Activated CD8-positive, alpha-beta memory T cell treated with anti-CD3 and anti-CD28 coated beads, Interleukin-2, amount 50 U/mL, for 4 hours (primary cell): Measurements from ENCODE around the gene RAB7B.

Experiments used
- DNase-seq: peaks from one replicate; pipeline ENCODE4 v3.0.0-alpha.2; 2020

RAB7B gene

DNA sequence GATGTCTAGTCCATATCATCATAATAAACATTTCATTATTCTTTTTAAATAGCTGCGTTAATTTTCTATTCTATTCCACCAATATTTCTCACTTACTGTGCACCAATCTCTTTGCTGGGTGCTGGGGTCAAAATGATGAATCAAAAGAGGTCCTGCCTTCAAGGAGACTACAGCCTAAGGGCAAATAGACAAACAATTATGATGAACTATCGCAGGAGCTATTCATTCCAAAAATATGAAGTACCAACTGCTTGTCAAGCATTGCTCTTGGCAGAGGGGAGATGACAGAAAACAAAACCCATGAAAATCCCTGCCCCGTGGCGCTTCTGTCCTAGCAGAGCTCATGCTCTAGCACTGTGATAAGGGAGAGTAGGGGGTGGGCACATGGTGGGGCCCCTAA is 31.1 kb downstream of the RAB7B start:
- no peak for DNase-seq

DNA sequence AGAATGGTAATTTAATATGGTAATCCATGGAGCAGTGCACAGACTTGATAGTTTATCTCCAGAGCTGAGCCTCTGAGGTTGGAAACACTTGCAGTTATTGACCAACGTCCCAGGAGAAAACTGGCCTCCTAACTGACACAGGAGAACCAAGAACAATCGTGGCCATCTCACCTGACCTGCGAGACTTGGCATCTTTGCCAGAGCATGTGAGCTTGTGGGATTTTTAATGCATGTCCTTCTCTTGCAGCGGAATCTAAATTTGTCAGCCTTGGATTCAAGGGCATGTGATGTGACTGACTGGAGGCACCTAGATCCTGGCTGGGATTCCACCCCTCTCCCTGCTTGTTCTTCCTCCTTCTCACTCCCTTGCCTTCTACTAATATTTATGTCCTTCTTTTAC is 32.1 kb downstream of the RAB7B start:
- DNase-seq, result no peak

DNA sequence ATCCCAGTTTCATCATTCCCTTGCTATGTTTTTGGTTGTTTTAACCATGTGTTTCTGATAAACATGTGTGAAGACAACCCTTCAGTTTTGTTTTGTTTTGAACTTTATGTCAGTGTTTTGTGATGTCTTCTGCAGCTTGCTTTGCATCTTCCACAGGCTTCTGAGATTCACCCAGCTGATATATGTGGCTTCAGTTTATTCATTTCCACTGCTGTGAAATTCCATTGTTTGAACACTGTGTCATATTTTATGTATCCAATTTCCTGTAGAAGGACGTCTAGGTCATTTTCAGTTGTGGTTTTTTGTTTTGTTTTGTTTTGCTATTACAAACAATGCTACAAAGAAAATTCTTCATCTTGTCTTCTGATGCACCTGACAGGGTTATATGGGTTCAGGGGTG is 32.7 kb downstream of the RAB7B start:
- no peak for DNase-seq

DNA sequence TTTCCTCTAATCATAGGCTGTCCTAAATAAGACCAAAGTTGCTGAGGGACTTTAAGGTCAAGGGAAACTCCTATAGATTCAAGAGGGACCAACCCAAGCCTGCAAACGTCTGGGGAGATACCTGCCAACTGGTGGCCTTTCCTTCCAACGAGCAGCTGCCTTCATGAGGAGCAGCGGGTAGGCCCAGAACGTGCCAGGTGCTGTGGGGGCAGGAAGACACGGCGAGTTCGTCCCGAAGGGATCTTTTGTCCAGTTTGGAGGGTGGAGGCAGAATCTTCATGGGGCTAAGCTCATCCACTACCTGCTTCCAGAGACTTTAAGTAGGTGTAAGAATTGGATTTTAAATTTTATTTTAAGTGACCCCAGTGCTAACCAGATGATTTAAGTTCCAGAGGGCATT is 34.0 kb downstream of the RAB7B start:
- no peak for DNase-seq

DNA sequence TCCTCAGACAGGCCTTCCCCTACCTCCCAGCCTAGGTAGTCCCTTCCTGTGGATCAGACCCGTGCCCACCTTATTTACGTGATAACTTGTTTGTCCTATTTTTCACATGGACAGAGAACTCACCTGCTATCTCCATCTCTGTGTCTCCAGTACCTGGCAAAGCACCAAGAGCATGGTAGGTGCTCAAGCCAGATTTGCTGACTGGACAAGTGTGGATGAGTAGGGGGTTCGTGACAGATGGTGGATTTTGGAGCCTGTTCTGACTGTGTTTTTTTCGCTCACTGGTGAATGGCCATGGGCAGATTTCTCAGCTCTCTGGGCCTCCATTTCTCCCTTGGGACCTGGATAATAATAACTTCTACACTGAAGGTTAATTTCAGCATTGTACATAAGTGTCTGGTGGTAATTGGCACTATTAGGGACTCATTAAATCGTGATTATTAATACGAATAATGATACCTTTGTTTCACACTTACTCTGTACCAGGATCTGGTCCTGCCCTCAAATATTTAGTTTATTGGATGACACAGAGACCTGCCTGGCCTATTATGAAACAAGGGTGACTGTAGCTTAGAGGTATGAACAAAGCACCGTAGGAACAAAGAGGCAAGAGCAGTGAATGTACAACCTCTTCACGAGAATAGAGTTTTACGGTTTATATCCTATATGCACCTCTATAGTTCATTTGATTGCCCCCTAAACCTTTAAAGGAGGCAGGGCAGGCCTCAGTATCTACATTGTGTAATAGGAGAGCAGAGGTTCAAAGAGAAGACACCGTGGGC is 35.5 kb downstream of the RAB7B start:
- no peak for DNase-seq

DNA sequence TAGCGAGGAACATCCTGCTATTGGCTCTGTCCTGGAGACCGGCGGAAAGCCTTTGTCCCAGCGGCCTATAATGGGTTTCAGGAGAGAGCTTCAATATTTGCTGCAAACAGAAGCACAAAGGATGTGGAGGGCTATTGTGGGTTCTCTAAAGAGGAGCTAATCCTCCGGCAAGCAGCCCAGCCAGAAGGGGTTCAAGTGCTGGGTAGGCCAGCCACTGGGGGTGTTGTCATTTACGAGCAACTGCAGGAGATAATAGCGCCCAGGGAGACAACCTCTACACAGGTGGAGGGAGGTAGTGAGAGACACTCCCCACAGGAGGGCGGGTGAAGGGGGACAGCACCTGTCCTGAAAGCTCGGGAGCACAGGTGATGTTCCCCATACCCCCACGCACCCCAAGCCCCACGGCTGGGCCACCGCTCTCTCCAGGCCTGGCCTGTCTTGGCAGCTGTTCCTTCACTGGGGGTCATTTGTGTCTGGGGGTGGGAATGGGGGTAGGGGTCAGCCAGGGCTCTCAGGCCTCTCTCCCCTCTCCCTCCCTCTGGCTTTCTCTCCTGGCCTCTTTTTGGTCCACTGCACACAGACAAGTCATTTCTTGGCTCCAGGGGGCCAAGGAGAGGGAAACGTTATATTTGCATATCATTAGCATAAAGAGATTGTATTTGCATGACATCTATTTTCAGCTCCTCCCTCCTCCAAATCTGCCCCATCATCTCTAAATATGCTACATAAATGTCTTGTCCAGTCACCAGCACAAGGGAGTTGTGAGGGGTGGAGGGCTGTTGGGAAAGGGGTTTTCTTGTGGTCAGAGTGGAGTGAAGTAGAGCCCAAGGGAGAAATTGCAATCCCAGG is 37.9 kb downstream of the RAB7B start:
- DNase-seq, result no peak

DNA sequence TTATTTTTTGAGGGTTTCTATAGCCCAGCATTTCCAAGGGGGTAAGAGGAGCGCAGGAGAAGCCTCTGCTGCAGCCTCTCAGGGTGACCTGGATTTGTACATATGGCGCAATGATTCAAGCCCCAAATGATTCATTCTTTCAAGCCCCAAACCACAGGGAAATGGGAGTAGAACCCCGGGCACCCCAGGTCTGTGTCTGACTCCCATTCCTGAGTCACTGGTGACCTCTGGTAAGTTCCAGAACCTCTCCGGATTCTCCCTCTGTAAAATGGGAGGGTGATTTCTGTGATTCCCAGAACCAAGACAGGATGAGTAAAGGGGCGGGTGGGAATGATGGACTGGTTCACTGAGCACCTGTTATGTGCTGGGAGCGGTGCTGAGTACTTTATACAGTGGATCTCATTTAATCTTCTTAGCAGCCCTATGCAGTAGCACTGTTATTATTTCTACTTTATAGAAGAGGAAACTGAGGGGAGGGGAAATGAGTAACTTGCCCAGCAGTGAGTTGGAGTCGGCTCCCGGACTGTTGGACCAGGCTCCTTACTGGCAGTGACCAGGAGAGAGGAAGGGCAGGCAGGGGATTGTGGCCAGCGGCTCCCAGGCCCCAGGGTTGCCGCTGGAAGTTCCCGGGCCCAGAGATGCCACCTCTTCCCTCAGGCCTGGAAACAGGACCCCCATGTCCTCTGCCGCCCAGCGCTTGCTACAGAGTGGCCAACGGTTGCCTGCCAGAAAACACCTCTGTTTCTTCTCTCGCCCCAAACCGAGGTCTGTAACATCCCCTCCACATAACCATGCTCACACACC is 39.6 kb downstream of the RAB7B start:
- no peak for DNase-seq

DNA sequence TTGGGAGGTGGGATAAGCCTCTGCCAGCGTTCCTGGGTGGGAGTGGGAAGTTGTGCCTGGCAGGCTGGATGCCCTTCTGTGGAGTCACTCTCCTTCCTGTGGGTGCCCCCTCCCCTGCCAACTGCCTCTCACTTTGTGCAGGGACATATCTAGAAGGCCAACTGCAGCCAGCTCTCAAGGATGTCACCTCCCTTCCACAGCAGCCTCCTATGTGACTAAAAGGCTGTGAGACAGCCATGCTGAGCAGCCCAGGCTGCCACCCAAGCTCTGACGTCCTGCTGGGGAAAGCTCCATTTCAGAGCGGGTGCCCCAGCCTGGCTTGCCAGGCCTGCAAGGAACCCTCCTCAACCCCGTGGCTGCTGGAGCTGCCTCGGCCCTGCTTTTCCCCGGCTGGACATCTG is 40.4 kb downstream of the RAB7B start:
- no peak for DNase-seq

DNA sequence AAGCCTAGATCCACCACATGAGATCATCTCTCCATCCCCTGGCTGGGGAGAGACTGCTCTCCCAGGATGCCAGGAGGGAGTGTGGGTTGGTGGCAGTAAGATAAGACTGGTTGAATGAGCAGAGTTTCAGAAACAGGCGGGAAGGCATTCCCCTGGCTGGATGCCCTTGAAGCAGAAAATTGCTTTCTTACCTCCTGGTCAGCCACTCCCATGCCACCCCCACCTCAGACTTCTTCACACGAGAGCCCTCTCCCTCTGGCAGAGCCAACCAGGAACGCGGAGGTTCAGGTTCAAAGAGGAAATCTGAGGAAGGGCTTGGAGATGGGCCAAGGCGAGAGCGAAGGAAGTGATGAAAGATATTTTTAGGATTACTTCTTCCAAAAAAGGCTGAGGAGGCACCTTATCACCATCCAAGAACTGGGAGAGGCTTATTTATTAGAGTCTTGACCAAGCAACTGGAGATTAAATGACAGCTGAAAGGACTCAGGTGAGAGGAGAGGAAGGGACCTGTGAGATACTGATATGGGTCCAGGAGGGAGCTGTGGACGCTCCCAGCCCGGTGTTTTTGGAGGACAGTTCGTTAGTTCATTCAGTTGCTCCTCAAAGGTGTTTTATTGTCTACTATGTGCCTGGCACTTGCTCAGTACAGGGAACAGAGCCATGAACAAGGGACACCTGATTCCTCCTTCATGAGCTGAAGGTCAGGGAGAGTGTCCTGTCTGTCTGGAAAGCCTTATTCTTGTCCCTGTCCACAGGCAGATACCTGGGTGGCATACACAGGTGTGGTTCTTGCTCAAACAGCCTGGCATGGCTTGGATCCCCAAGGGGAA is 41.0 kb downstream of the RAB7B start:
- DNase-seq, result no peak

DNA sequence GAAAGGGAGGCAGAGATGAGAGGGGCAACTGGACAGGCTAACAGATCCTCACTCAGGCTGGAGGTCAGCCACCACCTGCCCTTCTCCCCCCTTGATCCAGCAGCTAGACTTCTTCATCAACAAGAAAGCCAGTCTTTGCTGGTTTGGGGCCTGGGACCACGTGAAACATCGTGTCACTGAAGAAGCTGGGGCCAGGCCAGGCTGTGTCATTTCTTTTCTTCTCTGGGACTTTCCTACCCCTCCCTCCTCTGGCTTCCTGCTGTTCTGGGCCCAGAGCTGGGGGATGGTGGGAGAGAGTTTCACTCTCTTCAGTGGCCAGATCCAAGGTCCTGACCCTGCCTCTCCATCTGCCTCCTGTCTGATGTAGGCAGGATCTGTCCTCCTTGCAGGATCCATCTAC is 41.8 kb downstream of the RAB7B start:
- DNase-seq, result no peak

DNA sequence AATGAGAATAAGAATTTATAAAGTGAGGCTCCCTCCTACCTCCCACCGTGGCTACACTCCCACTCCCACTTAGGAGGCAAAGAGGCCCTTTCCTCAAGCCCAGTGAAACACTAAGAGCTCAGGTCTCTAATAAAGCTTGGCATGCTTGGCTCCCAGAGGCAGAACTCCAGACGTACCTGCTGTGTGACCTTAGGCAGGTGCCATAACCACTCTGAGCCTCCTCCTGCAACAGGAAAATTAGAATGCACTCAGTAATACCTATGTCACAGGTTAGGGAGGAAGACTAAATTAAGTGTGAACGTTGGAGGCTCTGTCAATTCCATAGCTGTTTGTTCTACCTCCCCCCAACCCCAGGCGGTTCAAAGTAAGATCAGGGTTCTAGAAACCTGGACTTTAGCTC is 43.4 kb downstream of the RAB7B start:
- DNase-seq, result no peak

DNA sequence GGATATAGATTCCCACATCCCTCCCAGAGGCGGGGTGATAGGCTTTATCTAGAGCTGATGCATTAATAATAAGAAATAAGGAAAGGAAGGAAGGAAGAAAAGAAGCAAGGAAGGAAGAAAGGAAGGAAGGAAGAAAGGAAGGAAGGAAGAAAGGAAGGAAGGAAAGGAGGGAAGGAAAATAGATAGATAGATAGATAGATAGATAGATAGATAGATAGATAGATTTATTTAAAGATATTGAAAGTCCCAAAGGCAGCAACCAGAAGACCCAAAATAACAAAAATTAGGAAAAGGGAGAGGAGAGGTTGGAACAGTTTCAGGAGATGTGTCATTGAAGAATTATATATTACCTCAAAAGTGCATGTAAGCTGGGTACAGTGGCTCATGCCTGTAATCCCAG is 47.7 kb downstream of the RAB7B start:
- no peak for DNase-seq

DNA sequence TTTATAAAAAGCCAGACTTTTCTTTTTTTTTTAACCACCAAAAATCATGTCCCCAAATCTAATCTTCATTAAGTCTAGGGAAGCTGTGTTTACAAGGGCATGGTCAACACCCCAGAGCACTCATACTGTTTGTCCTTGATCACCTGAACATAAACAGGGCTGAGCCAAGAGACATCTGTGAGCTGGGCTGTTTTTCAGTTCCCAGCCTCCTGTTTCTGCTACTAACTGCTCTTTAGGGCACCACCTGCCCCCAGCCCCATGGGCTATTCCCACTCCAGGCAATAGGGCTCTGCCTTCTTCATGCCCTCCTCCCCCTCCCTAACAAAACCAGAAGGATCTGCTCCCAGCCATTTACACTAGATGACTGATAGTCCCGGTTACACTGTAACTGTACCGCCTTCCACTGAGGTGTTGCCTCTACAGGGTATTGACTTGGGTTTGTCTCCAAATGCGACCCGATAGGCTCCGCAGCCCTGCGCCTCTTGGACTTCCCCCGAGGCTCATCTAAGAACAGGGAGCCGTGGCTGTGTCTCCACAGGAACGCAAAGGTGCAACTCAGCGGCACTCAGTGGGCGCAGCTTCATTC is 48.3 kb downstream of the RAB7B start:
- no peak for DNase-seq

DNA sequence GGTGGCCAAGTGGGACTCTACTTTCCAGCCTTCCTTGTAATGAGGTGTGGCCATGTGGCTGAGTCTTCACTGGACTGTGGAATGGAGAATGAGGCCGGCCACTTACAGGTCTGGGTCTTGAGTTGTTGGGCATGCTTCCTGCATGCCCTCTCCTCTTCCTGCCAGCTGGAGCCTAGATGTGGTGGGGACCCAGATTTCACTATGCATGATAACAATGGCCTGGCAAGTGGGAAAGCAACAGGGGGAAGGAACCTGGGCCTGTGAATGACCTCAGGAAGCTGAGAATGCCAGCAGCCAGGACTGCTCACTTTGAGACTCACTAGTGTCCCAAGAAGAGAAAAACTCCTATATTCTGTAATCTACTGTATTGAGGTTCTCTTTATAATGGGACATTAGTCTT is 51.4 kb downstream of the RAB7B start:
- no peak for DNase-seq

DNA sequence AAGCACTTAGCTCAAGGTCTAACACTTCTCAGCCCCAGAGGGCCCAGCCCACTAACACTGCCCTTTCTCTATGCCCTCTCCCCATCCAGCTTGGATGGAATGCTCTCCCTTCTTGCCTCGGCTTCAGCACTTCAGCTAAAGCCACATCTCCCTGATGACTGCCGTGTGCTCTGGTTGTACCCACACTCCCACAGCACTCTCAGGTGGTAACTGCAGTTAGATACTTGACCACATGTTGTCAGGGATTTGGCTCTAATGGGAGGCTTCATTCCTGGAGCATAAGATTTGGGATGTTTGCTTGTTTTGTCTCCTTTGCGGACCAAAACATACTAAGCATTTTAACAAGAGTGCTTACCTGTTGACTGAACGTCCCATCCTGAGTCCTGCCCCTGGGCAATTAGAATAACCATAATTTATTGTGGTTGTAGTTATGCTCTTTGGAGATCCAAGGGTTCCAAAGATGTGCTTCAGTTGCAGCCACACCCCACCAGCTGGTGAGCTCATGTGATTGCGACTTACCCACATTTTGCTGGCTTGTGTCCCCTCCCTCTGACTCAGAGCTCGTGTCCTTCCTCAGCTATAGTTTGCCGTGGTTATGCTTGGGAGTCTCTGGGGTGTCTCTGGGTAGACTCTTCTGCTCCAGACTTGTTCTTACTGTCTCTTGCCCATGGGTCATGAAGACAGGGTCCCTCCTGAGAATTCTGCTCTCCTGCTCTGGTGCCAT is 52.2 kb downstream of the RAB7B start:
- no peak for DNase-seq

DNA sequence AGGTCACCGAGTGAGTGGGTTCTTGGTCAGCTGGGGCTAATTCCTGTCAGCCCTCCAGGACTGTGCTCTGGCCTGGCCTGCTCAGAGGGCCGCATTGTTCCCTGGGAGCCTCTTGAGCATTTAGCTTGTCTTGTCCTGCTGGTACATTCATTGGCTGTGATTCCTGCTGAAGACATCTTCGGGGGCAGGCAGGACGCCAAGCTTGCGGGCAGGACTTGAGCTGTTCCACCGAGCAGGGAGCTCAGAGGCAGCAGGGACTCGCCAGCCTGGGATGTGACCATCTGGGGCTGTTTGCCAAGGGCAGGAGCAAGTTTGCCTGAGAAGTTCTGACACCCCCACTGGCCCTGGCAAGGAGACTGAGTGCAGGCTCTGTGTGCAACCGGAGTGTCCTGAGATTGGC is 52.9 kb downstream of the RAB7B start:
- no peak for DNase-seq

DNA sequence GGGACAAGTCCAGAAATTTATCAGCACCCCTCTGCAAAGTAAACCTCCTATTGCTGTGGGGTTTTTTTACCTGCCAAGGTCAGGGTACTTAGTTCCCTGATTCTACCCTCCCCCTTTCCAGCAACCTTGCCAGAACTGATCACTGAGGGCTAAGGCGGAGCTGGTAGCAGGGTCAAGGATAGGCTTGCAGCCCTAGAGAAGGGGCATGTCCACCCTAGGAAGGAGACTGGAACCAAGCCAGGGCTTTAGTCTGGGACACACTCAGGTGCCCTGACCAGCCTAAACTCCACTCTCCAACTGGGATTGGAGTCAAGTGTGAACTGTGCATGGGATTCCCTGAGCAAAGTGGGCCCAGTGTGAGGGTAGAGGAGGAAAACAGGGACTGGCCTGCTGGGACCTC is 53.4 kb downstream of the RAB7B start:
- DNase-seq, result no peak

DNA sequence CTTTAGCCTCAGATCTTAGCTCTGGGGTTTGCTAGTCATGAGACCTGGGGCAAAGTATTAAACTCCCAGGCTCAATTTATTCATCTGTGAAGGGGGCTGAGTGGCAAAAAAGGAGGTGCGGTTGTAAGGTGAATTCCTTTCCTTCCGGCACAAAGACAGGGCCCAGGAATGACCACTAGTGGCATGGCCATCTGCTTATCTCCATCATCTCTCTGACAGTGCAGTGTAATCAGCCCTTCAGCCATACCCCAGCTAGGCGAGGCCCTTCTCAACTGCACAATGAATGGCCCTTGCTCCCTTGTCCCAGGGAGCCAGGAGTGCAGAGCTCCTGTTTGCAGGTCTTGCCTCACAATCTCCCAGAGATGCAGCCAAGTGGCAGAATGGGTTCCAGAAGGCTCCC is 54.3 kb downstream of the RAB7B start:
- DNase-seq, result no peak

DNA sequence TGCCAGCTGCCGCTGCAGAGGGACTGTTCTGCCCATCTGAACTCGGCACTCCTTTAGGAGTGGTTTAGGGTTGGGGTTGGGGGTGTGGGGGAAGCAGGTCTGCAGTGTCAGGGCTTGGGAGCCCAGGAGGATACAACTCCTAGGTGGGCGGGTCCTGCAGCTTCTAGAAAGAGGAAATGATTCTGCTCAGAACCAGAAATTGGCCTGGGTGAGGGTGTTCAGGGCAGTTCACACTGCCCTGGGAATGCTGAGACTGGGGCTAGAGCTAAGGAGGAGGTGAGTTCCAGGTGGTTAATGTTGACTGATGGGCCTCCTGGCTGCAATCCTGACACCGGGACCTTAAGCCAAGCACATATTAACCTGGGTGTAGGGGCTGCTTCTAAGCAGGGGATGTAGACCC is 55.2 kb downstream of the RAB7B start:
- no peak for DNase-seq

DNA sequence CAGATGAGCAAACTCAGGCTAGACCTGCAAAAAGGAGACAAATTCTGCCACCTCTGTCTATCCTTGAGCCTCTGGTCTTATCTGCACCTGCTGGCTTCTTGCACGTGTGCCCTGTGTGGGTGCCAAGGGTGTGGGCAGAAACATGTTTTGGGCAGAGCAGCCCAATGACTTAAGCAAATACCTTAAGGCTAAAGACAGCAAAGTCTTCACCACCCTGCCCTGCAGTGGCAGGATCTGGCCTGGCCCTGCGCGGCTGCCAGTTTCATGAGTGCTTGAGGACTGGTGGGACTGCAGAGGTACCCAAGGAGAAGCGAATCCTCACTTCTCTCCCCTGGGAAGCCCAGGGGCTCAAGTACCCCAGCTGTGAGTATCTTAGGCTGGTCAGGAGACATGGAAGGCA is 56.2 kb downstream of the RAB7B start:
- no peak for DNase-seq

DNA sequence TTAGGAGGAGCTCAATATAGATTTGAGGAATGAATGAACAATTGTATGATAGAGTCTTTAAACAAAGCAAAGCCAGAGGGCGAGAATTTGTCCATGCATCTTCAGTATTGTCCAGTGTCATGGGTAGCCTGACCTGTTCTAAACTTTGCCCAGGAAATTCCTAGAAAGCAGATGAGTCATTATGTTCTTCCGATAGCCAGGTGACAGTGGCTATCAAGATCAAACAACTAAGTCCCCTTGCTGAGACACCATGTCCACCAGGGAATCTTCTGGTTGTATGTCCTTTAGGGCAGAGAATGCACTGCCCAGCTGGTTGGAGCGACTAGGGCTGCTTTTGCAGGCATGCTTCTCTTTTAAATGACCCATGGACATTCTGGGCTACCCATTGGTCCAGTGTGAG is 58.1 kb downstream of the RAB7B start:
- no peak for DNase-seq

DNA sequence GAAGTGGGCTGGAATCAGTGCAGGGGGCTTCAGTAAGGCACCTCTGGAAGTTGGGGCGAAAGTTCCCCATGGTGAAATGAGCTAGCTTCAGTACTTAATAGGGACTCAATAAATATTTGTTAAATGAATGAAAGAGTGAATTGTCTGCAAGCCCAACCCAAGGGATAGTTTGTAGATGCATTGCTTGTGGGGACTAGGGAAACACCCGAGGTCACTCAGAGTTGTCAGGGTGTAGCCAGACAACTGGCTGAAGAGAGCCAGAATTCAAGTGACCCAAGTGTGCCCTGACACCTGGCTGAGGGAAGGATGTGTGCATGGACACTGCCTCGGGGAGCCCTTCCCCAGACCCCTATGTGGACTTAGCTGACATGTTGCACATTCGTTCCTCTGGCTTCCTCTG is 58.7 kb downstream of the RAB7B start:
- DNase-seq, result no peak
